ENCODE measurements around the gene L3MBTL4.

DNA sequence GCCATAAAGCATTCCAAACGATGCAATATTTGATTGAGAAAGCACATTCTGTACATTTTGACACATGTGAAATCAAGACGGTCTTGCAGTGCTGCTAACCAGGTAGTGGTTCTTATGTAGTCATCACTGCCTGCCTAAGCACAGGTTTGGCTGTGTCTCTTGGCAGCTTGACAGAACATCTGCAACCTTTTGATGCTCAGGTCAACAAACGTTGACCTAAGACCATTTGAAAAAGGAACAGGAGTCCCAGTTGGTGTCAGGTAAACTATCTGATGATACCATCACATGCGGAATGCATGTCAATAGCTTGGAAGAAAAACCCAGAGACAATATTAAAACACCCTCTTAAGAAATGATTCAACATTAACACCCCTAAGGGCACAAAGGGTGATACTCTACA, 80.7 kb downstream of the L3MBTL4 start:
- TF ChIP-seq, protein P1, sequence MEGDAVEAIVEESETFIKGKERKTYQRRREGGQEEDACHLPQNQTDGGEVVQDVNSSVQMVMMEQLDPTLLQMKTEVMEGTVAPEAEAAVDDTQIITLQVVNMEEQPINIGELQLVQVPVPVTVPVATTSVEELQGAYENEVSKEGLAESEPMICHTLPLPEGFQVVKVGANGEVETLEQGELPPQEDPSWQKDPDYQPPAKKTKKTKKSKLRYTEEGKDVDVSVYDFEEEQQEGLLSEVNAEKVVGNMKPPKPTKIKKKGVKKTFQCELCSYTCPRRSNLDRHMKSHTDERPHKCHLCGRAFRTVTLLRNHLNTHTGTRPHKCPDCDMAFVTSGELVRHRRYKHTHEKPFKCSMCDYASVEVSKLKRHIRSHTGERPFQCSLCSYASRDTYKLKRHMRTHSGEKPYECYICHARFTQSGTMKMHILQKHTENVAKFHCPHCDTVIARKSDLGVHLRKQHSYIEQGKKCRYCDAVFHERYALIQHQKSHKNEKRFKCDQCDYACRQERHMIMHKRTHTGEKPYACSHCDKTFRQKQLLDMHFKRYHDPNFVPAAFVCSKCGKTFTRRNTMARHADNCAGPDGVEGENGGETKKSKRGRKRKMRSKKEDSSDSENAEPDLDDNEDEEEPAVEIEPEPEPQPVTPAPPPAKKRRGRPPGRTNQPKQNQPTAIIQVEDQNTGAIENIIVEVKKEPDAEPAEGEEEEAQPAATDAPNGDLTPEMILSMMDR (conservative IDR thresholded peaks at IDR 0.05; ENCODE audit: low read depth, low read length) = no peak
- TF ChIP-seq EZH2 (IDR thresholded peaks at IDR 0.05; ENCODE audit: borderline replicate concordance, low read depth, low read length, poor library complexity, severe bottlenecking) = no peak
